GM21367 (cell line): Measurements from ENCODE around the gene SRD5A1.
A peak's percentile ranks its signal among the peaks of the same experiment; 100 is the strongest.

Experiments
- ATAC-seq: cut with Tn5 transposase; IDR thresholded peaks from one replicate; pipeline ENCODE4 v1.9.1; 2021; ENCODE audit not compliant: unreplicated experiment

SRD5A1 gene

DNA sequence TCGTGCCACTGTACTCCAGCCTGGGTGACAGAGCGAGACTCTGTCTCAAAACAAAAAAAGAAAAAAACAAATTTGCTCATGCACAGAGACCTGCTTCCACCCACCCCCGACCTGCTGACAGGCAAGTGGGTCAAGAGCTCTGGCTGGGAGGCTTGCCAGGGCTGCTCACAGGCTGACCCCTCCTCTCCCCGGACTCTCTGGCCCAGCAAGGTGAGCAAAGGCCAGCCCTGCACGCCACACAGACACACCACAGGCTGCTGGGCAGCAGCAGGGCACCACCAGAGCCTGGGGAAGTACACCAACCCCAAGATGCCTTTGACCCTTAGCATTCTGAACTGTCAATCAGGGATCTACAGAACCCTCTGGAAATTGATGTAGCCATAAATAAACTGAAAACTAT is 29.6 kb upstream of the SRD5A1 start:
- ATAC-seq: no peak

DNA sequence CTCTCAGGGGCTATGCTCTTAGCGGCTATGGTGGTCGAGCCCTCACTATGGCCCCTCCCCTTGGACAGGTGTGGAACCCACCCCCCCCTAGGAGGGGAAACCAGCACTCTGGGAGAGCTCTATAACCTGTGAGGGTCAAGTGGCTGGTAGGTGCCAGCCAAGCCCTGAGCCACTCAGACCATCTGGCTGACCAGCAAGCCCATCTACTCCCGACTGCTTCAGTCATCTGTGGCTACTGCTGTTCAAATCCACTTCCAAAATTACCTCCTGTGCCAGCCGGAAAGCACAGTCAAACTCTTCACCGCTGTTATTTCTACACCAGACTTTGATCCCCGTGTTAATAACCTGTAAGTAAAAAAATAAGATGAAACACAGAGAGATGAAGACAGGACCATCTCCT is 28.9 kb upstream of the SRD5A1 start:
- no peak for ATAC-seq

DNA sequence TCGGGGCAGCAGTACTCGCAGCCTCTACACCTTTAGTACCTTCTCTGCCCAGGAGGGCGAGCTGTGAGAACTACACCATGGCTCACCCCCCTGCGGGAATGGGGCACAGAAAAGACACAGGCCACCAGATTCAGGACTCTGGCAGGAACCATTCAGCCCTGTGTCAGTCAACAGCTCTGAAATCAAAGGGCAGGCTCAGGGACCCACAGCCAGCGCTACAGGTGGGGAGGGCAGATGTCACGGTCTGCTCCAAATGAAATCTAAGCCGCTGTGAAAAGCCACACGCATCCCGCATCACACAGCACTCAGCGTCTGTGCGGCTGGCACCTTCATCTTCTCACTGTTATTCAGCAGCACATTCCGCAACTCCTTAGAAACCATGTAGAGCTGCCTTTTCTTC is 28.3 kb upstream of the SRD5A1 start:
- ATAC-seq: no peak

DNA sequence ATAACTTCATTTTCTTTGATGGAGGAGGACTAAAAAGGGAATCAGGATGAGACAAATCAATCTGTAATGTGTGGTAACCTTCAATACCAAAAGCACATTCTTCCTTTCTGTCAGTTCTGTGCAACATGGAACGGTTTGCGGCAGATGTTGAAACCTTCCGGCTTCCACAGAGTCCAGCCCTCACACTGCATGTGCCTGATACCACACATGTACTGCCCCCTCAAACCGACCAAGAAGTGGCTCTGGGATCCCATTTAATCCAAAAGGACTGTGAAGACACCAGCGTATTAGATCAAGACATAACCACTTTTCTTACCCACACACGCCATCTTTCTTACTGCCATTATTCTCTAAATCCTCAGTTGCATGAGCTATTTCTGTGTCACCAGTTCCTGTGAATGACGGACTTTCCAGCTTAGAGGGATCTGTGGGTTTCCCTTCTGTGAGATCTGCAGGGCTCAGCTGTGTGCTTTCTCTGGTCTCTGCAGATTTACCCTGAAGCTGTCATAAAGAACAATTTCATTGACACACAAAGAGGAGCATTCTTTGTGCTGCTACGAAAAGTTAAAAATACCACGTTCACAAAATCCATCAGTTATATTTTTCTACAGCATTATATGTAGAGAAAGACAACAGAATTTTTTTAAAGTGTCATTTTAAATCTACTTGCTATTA is 26.2 kb upstream of the SRD5A1 start:
- ATAC-seq: no peak

DNA sequence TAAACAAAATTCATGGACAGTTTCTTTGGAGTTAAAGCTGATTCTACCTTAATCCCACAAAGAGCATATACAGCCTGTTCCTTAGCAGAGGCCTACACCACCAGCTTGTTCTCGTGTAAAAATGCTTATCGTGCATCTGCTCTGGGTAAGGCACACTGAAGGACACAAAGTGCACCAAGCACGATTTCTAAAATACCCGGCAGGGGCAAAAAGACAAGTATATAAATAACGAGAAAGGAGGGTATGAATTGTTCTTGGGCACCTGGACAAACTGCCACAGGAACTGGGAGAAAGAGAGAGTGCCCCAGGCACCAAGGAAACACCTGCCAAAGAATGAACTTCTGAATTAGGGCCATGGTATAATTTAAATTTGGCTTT is 25.7 kb upstream of the SRD5A1 start:
- ATAC-seq: no peak

DNA sequence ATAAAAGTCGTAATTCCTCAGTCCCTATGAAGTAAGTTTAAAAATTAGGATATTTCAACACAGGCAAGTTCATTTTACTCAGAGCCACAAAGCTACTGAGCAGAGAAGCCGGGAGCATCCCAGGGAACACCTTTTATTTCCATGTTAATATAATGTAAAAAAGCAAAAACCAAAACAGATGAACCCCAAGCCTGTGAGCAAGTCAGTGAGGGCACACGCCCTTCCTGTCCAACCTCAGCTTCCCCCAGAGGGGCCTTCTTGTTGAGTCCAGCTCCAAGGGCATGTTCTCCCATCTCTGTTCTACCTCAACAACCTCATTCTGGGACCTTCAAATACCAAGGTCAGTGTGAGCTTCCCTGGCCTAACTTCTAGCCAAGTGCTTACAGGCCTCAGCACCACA is 25.2 kb upstream of the SRD5A1 start:
- no peak for ATAC-seq

DNA sequence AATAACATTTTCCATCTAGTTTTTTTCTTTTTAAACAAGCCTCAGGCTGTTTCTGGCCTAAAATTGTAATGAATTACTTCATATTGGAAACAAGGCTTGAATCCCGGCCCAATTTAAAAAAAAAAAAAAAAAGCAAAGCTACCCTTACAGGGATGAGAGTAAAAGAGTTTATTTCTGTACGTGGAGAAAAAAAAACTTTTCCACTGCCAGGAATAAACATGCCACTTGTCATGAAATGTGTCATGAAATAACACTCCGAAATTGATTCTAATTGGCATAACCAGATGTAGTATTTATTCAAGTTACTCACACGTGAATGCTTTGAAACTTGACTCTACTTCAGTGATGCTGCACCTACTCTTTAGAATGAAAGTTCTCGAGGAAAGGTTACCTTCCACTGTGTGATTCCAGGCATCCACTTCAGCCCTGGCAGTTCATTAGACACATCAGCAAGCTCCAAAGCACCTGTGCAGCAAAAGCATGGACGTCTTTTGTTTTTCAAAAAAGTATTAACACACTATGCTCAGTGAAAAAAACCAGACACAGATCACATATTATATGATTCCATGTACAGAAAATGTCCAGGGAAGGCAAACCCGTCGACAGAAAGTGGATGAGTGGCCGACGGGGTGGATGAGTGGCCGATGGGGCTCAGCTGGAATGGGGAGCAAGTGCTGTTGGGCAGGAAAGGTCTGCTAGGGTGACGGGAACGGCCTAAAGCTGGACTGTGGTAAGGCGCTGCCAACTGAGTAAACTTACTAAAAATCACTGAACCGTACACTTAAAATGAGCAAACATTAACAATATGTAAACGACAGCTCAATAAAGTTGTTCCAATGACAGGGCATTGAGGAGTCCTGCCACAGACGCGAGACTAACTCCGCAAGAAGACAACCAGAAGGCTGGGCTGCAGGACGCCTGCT is 21.6 kb upstream of the SRD5A1 start:
- no peak for ATAC-seq

DNA sequence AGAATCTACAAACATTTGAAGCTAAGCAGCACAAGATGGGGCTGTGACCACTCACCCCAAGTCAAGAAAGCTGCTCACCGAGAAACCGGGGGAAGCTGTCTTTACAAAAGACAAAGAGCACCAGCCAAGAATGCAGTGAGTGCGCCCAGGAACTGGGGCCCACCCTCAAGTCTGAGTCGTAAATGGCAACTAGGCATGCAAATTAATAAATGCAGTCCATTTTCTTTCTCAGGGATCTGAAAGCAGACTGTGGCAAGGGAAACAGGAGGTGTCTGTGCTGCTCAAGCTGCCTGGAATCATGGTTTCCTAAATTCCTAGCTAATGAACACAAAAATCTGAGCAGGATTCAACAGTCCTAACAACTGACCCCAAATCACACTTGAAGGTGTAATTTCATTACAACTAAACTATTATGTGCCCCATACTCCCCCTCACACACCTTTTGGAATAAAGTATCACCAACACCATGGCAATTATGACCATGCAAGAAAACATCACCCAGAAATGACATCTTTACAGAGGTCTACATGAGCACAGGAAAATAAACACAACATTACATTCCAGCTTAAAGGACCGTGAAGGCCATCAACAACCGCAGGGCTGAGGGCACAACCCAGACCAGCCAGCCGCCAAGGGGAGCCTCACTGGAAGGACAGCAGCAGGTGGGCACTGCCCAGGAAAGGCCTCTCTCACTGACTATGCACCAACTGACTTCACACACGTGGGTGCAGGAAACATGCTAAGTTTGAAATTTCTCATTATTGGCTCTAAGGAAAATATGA is 18.0 kb upstream of the SRD5A1 start:
- no peak for ATAC-seq

DNA sequence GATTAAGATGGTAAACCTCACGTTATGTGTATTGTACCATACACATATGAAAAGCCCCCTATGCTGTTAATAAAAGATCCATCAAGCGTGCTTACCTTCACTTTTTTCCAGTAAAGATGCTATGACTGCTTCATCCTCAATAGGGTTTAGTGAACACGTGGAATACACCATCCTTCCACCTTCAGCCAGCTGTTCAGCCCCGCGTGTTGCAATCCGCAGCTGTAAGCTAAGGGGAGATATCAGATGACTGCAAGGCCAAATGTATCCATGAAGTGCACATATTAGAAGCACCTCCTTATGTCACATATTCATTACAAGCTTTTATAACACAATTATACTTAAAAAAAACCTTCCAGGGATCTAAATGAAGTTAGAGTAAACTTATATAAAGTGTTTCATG is 16.6 kb upstream of the SRD5A1 start:
- no peak for ATAC-seq

DNA sequence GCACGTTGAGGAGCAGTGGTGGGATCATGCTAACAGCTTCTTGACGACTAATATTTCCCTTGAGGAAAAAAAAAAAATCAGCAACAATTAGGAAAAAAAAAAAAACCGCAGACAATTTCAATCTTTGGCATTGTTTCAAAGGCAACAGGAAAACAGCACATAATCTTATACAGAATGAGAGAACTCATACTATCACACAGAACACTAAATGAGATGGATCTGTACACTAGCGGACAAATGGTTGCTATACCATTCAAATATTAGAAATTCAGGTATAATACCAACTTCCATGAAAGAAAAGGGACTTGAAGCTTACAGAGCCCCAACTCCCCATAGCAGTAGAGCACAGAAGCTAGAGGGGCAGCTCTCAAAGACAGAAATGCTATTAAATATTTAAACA is 10.0 kb upstream of the SRD5A1 start:
- no peak for ATAC-seq

DNA sequence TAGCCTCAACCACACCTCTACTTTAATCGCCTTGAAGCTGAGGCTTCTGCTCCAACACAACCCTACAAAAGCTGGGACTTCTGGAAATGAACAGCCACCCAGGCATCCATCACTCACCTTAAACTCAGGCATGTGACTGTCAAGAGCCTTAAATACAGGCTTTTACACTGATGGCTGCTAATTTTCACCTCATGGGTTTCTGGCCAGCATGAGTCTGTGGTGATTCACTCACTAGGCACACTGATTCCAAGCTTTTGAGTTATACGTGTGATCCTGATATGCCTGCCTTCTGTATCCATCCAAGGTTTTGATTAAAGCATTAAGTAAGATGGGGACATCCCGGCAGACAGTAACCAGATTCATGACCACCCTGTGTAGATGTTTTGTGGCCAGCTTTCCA is 9.3 kb upstream of the SRD5A1 start:
- ATAC-seq: no peak

DNA sequence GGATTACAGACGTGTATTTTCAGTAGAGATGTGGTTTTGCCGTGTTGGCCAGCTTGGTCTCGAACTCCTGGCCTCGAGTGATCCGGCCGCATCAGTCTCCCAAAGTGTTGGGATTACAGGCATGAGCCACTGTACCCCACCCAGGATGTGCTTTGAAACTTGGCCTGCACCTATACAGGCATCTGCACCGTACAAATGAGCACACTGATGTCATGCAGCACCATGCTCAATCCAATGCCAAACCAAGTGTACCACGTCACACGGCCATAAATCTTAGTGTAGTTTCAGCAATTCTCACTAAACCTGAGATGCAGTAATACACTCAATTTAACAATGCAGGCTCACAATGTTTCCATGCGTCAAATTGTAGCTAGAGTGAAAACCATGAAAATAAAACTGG is 6.7 kb upstream of the SRD5A1 start:
- ATAC-seq: no peak

DNA sequence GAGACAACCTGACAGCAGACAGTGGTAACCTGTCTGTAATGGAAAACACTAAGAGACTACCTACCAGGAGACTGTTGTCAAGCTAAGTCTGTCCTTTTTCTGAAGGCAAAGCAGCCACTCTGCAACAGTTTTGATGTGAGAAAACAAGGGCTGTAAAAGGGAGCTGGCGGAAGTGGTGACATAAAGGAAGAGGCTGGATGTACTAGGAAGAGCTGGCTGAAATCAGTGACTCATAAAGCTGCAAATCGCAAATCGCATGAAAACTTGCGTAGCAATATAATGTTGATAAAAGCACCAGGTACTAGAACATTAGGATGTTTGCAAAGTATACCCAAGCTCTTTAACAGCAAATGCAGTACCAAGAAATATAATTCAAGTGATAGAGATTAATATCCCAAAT is 1.8 kb upstream of the SRD5A1 start:
- no peak for ATAC-seq

DNA sequence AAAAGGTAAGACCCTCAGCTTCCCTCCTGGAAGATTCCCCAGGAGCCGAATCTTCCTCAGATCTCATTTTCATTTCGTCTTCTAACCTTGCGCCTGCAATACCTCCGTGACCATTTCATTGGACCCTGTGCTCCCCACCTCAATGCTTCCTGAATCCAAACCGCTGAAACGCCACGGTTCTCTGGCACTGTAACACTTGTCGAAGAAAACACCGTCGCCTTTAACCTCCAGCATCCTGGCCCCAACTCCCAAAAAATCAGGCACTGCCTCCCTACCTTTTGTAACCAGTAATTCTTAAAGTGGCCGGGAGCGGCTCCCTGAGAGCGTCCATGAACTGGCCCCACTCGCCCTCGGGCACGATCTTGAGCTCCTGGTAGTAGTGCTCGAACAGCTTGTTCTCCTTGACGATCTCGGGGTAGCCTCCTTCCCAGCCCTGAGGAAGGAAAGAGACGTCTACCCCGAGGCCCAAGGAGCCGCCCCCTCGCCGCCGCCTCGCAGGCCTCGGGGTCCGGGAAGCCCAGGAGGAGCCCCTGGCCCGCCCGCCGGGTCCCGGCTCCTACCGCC is 834 bp upstream of the SRD5A1 start:
- peak; percentile 10 for ATAC-seq

DNA sequence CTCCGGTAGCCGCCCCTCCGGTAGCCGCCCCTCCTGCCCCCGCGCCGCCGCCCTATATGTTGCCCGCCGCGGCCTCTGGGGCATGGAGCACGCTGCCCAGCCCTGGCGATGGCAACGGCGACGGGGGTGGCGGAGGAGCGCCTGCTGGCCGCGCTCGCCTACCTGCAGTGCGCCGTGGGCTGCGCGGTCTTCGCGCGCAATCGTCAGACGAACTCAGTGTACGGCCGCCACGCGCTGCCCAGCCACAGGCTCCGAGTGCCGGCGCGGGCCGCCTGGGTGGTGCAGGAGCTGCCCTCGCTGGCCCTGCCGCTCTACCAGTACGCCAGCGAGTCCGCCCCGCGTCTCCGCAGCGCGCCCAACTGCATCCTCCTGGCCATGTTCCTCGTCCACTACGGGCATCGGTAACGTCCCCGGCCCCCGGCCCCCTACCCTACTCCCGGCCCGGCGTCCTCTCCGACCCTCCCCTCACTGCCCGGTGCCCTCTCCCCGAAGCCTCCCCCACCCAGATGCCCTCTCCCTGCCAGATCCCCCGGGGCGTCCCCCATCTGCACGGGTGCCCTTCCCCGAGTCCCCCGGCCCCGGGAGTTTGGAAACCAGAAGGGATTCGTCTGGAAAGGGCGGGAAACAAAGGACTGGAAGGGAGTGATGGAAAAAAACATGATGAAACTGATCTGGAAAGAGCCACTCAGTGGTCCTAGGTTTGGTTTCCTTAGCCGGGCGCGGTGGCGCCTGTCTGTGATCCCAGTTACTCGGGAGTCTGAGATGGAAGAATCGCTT is 417 bp downstream of the SRD5A1 start:
- peak; percentile 41 for ATAC-seq

DNA sequence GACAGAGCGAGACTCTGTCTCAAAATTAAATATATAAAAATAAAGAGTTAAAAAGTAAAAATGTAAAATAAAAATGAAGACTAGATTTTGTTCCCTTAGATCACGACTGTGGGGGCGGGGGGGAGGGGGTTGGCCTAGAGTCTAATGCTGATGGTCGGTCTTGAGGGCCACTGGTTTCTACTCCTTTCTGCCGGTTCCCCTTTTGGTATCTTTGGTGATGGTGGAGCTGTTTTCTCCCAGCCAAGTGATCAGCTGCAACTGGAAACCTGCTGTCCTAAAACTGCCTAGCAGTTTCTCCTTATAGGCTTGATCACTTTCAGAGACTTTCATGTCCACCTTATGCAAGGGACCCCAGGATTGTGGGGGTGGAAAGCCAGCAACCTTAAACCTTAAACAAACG is 1.1 kb downstream of the SRD5A1 start:
- no peak for ATAC-seq

DNA sequence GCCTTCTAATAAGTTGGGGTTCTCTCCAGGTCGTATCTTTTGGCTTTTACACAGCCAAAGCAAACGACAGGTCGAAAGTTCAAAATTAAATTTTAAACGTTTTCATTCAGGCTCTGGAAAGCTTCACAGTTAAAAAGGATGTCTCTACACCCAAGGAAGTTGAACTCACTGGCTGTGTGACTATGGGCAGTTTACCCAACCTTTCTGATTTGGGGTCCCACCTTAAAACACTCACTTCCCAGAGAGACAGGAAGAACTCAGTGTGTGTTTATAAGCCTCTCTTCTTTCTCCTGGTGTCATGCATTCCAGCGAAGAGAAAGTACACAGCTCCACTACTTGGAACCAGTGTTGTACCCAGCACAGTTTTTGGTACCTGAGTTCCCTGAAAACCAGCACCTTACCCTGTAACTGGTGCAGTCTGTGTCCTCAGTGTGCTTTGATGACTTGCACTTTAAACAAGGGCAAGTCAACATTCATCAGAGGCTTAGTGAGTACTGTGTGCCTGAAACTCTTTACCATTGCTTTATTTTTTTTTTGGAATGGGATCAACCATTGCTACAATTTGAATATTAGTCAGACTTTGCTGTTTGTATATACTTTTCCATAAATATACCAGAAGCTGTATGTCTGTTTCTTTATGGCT is 1.7 kb downstream of the SRD5A1 start:
- no peak for ATAC-seq

DNA sequence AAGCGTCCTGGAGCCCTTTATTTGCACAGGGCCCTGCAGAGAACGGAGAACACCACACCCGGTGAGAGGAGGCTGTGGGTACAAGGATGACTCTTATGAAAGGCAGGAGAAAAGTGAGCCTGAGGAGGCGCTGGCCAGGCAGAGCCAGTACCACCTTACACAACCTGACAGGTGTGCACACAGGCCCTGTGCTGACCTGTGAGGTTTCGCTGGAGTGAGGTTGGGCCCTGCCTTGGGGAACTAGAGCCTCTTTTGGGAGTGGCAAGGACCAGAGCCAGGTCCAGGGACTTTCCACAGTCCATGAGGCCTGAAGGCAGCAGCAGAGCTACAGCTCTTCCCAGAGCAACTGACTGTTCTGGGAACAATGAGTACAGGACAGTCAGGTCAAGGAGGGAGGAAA is 3.1 kb downstream of the SRD5A1 start:
- ATAC-seq: no peak

DNA sequence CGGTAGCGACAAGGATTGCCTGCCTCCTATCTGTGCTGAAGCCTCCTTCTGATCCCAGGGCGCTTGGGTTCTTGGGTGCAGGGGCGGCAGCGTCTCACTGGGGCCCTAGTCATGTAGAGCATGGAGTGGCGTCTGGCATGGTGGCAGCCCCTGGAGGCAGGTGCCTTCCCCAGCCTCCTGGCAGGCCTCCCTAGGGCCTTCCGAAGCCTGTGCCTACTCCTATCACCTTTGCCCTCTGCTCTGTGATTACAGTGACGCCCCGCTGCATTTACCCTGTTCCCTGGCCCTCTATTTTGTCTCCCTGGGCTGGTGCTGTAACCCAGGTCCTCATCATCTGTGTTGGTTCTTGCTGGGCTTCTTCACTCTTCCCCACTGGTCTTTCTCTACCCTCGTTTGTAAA is 3.8 kb downstream of the SRD5A1 start:
- no peak for ATAC-seq

DNA sequence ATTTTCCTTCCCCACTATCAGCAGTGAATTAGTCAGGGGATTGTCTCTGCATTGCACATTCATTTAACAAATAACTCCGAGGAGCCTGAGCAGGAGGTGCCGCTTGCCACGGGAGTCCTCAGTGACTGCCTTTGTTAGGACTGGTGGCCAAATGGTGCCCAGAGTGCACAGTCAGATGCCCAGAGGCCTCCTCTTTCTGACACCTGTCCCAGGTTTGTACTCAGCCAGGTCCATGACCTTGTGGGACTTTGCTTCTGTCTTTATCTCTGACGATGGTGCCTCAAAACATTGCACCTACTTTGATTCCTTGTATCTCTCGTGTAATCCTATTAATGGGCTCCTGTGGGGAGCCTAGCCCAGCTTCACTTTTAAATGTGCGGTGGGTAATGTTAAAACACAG is 4.3 kb downstream of the SRD5A1 start:
- ATAC-seq: no peak
